MM.1S (cell line): ENCODE results near the gene RARA.
"Not testable (repeated sequence)": the region's sequence is repeated elsewhere in the genome, so short reads cannot be mapped to it uniquely, and the experiment has no call there.

Experiments used
- DNase-seq: peaks from one replicate; pipeline ENCODE4 v3.0.0-alpha.2; 2015
- H2AFZ ChIP-seq: fragments of 300-600 bp; sonication (generic); 2 replicates; pipeline ENCODE4 v1.6.0; 2016; ENCODE audit warnings: antibody characterized with exemption, low read length
- H3F3A ChIP-seq: fragments of 300-600 bp; sonication (generic); 2 replicates; pipeline ENCODE4 v1.6.1; 2016; ENCODE audit warnings: mild to moderate bottlenecking, antibody characterized with exemption, low read length, moderate library complexity, mixed read lengths; ENCODE audit not compliant: insufficient read depth
- H3K27ac ChIP-seq: fragments of 300-600 bp; sonication (generic); 2 replicates; pipeline ENCODE4 v1.5.1; 2016; ENCODE audit warnings: mild to moderate bottlenecking, low read length
- H3K27me3 ChIP-seq: fragments of 300-600 bp; sonication (generic); replicated peaks from 2 replicates; pipeline ENCODE4 v1.6.0; 2016; ENCODE audit warnings: low read length; ENCODE audit not compliant: insufficient read depth
- H3K36me3 ChIP-seq: fragments of 300-600 bp; sonication (generic); replicated peaks from 2 replicates; pipeline ENCODE4 v1.6.1; 2016; ENCODE audit warnings: mild to moderate bottlenecking, low read length, mixed read lengths; ENCODE audit not compliant: insufficient read depth
- H3K4me1 ChIP-seq: fragments of 300-600 bp; sonication (generic); 2 replicates; pipeline ENCODE4 v1.6.1; 2016; ENCODE audit warnings: low read length, mixed read lengths
- H3K4me2 ChIP-seq: fragments of 300-600 bp; sonication (generic); 2 replicates; pipeline ENCODE4 v1.6.0; 2016; ENCODE audit warnings: low read depth, low read length
- H3K4me3 ChIP-seq: fragments of 300-600 bp; sonication (generic); 2 replicates; pipeline ENCODE4 v1.5.1; 2016; ENCODE audit warnings: low read length, mixed read lengths
- H3K79me2 ChIP-seq: fragments of 300-600 bp; sonication (generic); 2 replicates; pipeline ENCODE4 v1.6.1; 2016; ENCODE audit warnings: mixed run types, low read length, mixed read lengths
- H3K9ac ChIP-seq: fragments of 300-600 bp; sonication (generic); 2 replicates; pipeline ENCODE4 v1.6.1; 2016; ENCODE audit warnings: low read length, mixed read lengths
- H3K9me2 ChIP-seq: fragments of 300-600 bp; sonication (generic); replicated peaks from 2 replicates; pipeline ENCODE4 v1.6.1; 2016; ENCODE audit warnings: mild to moderate bottlenecking, low read length, mixed read lengths; ENCODE audit not compliant: insufficient read depth
- H3K9me3 ChIP-seq: fragments of 300-600 bp; sonication (generic); replicated peaks from 2 replicates; pipeline ENCODE4 v1.6.1; 2016; ENCODE audit warnings: mild to moderate bottlenecking, low read length, mixed read lengths; ENCODE audit not compliant: insufficient read depth
- H4K20me1 ChIP-seq: fragments of 300-600 bp; sonication (generic); 2 replicates; pipeline ENCODE4 v1.6.1; 2016; ENCODE audit warnings: mild to moderate bottlenecking, low read length, moderate library complexity, mixed read lengths; ENCODE audit not compliant: insufficient read depth
- EZH2 ChIP-seq: fragments of 300-600 bp; sonication (generic); optimal IDR thresholded peaks from 2 replicates; pipeline ENCODE3; 2017; ENCODE audit warnings: low read depth, mild to moderate bottlenecking, antibody characterized with exemption, low read length, mixed read lengths
- EZH2phosphoT487 ChIP-seq: fragments of 300-600 bp; sonication (generic); IDR thresholded peaks from 2 replicates; pipeline ENCODE4 v1.6.1; 2018; ENCODE audit warnings: antibody characterized with exemption, low read length
- TF ChIP-seq, protein P1 (sequence below): fragments of 300-600 bp; sonication (generic); IDR thresholded peaks from 2 replicates; pipeline ENCODE4 v1.5.1; 2016; ENCODE audit warnings: antibody characterized with exemption, low read length, mixed read lengths

RARA gene

DNA sequence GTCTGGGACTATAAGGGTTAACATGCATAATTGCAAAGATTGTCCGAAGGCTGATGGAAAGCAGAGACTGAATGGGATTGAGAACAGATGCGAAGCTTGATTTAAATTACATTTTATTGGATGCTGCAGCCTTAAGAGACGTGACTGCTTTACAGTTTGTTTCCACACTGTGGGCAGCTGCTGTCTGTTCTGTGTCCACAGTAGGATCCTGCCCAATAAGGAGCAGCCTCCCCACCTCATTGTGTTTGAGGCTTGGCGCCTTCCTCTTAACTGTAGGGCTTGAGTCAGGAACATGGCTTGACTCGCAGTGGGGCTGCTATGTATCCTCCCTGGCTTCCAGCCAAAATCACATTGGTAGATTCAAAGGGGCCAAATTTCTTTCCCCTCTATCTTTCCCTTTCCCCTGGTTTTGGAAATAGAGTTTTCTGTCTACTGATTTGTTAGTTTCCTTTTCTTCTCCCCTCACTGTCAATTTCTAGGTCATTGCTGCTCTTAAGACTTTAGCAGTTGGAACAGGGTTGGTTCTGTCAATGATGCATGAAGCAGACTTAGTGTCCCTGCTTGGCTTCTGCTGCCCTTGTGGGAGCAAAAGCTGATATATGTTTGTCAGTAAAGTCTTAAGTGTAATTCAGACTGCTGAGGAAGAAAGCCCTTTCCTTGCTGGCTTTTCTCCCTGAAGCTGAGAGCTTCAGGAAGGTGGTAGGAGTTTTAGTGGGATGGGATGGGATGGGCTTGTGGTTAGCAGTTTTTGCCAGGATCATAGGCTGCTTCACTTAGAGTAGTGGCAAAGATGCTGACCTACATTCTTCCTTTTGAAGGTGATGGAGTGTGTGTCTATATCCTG, 5.0 kb upstream of the RARA start:
- Histone ChIP-seq H4K20me1 (no peaks in the 10 kb centered on the region), H3K9me3 (no peaks in the 10 kb centered on the region), H2AFZ (no peak overlapping the region), H3K27me3 (no peaks in the 10 kb centered on the region), H3K4me3 (no peak overlapping the region), H3K79me2 (peaks cover 51% of the 10 kb centered on the region), H3F3A (0 out of 2 replicates have a peak, but pooled peaks cover 6% of the 10 kb centered on the region), H3K9me2 (no peaks in the 10 kb centered on the region), H3K27ac (no peak overlapping the region), H3K4me1 (peaks cover 32% of the 10 kb centered on the region), H3K4me2 (no peak overlapping the region), H3K9ac (no peak overlapping the region), H3K36me3 (peaks cover 17% of the 10 kb centered on the region; the same call in 1 of the 2 replicates)
- no peak for DNase-seq
- TF ChIP-seq EZH2phosphoT487: no peak
- no peak for TF ChIP-seq EZH2
- TF ChIP-seq, protein P1, sequence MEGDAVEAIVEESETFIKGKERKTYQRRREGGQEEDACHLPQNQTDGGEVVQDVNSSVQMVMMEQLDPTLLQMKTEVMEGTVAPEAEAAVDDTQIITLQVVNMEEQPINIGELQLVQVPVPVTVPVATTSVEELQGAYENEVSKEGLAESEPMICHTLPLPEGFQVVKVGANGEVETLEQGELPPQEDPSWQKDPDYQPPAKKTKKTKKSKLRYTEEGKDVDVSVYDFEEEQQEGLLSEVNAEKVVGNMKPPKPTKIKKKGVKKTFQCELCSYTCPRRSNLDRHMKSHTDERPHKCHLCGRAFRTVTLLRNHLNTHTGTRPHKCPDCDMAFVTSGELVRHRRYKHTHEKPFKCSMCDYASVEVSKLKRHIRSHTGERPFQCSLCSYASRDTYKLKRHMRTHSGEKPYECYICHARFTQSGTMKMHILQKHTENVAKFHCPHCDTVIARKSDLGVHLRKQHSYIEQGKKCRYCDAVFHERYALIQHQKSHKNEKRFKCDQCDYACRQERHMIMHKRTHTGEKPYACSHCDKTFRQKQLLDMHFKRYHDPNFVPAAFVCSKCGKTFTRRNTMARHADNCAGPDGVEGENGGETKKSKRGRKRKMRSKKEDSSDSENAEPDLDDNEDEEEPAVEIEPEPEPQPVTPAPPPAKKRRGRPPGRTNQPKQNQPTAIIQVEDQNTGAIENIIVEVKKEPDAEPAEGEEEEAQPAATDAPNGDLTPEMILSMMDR: no peak

DNA sequence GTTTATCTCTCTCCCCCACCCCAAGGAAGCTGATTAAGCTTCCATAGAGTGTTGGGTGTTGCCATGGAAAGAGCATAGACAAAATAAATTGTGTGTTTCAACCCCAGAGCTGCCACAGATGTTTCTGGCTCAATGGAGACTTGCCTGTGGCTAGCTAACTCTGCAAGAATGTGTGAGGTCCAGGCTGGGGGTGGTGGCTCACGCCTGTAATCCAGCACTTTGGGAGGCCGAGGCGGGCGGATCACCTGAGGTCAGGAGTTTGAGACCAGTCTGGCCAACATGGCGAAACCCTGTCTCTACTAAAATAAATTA, 4.5 kb upstream of the RARA start:
- H3K9ac ChIP-seq, H3F3A ChIP-seq, H3K27me3 ChIP-seq, H3K9me3 ChIP-seq, H2AFZ ChIP-seq, H3K9me2 ChIP-seq, DNase-seq, H3K4me2 ChIP-seq, H4K20me1 ChIP-seq, H3K4me3 ChIP-seq, H3K27ac ChIP-seq: not testable (repeated sequence)
- Histone ChIP-seq H3K36me3 (peaks cover 17% of the 10 kb centered on the region; the same call in 1 of the 2 replicates), H3K4me1 (peaks cover 37% of the 10 kb centered on the region), H3K79me2 (peaks cover 51% of the 10 kb centered on the region)

DNA sequence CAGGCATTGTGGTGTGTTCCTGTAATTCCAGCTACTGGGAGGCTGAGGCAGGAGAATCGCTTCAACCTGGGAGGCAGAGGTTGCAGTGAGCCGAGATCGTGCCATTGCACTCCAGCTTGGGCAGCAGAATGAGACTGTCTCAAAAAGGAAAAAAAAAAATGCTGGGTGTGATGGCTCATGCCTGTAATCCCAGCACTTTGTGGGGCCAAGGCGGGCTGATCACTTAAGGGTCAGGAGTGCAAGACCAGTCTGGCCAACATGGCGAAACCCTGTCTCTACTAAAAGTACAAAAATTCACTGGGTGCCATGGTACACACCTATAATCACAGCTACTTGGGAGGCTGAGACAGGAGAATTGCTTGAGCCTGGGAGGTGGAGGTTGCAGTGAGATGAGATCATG, 4.1 kb upstream of the RARA start:
- not testable (repeated sequence) for H3F3A ChIP-seq, H3K4me2 ChIP-seq, H3K9ac ChIP-seq, H3K27ac ChIP-seq, H3K27me3 ChIP-seq, H3K4me3 ChIP-seq, H3K9me3 ChIP-seq, H4K20me1 ChIP-seq, DNase-seq, H2AFZ ChIP-seq, H3K9me2 ChIP-seq
- peaks cover 41% of the 10 kb centered on the region for H3K4me1 ChIP-seq
- peaks cover 51% of the 10 kb centered on the region for H3K79me2 ChIP-seq
- peaks cover 17% of the 10 kb centered on the region; the same call in 1 of the 2 replicates for H3K36me3 ChIP-seq

DNA sequence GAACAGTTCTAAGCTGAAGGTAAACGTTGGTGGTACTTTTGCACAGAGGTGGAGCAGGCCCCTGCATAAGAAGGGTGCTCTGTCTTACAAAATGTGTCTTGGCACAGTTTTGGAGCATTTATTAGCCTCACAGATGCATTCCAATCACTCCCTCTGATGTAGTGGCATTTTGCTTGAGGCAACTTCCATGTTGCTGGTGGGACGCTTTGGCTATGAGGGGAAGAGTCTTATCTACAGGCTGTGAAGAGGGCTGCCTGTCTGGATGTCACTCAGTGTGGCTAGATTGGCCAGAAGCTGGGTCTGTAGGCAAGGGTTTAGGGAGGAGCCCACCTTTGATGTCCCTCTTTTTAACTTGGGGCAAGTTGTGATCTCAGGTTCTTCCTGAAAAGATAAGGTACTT, 2.6 kb upstream of the RARA start:
- H4K20me1 ChIP-seq: no peaks in the 10 kb centered on the region
- H3F3A ChIP-seq: peaks cover 14% of the 10 kb centered on the region
- TF ChIP-seq EZH2 (no peak), EZH2phosphoT487 (no peak)
- TF ChIP-seq, protein P1: no peak
- no peak overlapping the region for H3K4me2 ChIP-seq
- H3K27ac ChIP-seq: no peak overlapping the region
- H3K4me1 ChIP-seq: peaks cover 56% of the 10 kb centered on the region
- H3K79me2 ChIP-seq: peaks cover 42% of the 10 kb centered on the region
- no peak overlapping the region for H3K9ac ChIP-seq
- no peaks in the 10 kb centered on the region for H3K9me2 ChIP-seq
- no peak overlapping the region for H2AFZ ChIP-seq
- DNase-seq: no peak
- H3K36me3 ChIP-seq: peaks cover 11% of the 10 kb centered on the region; the same call in 1 of the 2 replicates
- H3K27me3 ChIP-seq: no peaks in the 10 kb centered on the region
- H3K4me3 ChIP-seq: no peak overlapping the region
- no peaks in the 10 kb centered on the region for H3K9me3 ChIP-seq
